ENCODE data around the gene EIF3I. TPM values are rescaled to one million over a fixed set of nuclear protein-coding genes. Genes with fewer than 3 reads are reported as not detected.

Gene EIF3I
- total and polyA plus RNA-seq, 7 experiments from 2014 or later: 82.6 to 189 (median 122) TPM

- peak overlapping the region; percentile 90 to 98 (median 97) for H3K4me3 Mint-ChIP-seq
- no peaks in the 10 kb centered on the region for H3K27me3 Mint-ChIP-seq
- peaks cover 23 to 32% of the 10 kb centered on the region in 2 donors for H3K4me1 ChIP-seq (ENCODE audit: control insufficient read depth in 2 of 2, insufficient read depth in 2 of 2, low read length in 2 of 2)
- ChIA-PET POLR2A (interaction anchor here (0.5 to 1.7 kb wide), 6 partner anchors 30 to 185 kb away, joined by 3 to 4 read pairs (median 3); partner anchors contain the start of genes HDAC1, LCK and MARCKSL1), CTCF (interaction anchor here (0.6 to 1.5 kb wide), 3 partner anchors 151 to 190 kb away, joined by 3 to 6 read pairs (median 4); no protein-coding TSS in a partner anchor)
- peaks cover 22 to 64% (median 45%) of the 10 kb centered on the region in 7 donors for H3K4me1 Mint-ChIP-seq
- peak overlapping the region; percentile 94 to 99 (median 98) for H3K27ac Mint-ChIP-seq
- ATAC-seq (no peak), DNase-seq (no peak)
- H3K27ac ChIP-seq (ENCODE audit: low read depth, low read length): peak overlapping the region; percentile 99
- peaks cover 0 to 30% (median 11%) of the 10 kb centered on the region in 5 donors for H3K36me3 Mint-ChIP-seq
- H3K9me3 Mint-ChIP-seq: no peaks in the 10 kb centered on the region
- no peaks in the 10 kb centered on the region for H3K27me3 ChIP-seq (ENCODE audit: control insufficient read depth in 2 of 2, insufficient read depth in 2 of 2, low read length in 2 of 2)
- H3K36me3 ChIP-seq (ENCODE audit: control insufficient read depth in 2 of 3, insufficient read depth in 3 of 3, low read length in 3 of 3): peaks cover 5 to 32% (median 11%) of the 10 kb centered on the region in 3 experiments
- peak overlapping the region; percentile 99 for H3K4me3 ChIP-seq (ENCODE audit: low read length)
- H3K9me3 ChIP-seq (ENCODE audit: control insufficient read depth in 2 of 3, low read length in 3 of 3): no peaks in the 10 kb centered on the region
- intact Hi-C loops (cut with micrococcal nuclease): no loop called here
Observed at GRCh38 chr1:32220746-32221580, 1.2 kb upstream of the EIF3I start.

GRCh38 chr1:32221581-32221979 lies 627 bp upstream of the EIF3I start:
- Mint-ChIP-seq H3K27me3 (no peaks in the 10 kb centered on the region), H3K36me3 (peaks cover 0 to 31% (median 11%) of the 10 kb centered on the region in 5 donors), H3K9me3 (no peaks in the 10 kb centered on the region), H3K4me1 (peaks cover 17 to 61% (median 39%) of the 10 kb centered on the region in 7 donors), H3K27ac (peak overlapping the region; percentile 94 to 99 (median 98)), H3K4me3 (peak overlapping the region; percentile 90 to 98 (median 97))
- Histone ChIP-seq H3K4me1 (ENCODE audit: control insufficient read depth in 2 of 2, insufficient read depth in 2 of 2, low read length in 2 of 2) (peaks cover 23 to 26% of the 10 kb centered on the region in 2 donors), H3K27ac (ENCODE audit: low read depth, low read length) (peak overlapping the region; percentile 99), H3K4me3 (ENCODE audit: low read length) (peak overlapping the region; percentile 99), H3K27me3 (ENCODE audit: control insufficient read depth in 2 of 2, insufficient read depth in 2 of 2, low read length in 2 of 2) (no peaks in the 10 kb centered on the region), H3K9me3 (ENCODE audit: control insufficient read depth in 2 of 3, low read length in 3 of 3) (no peaks in the 10 kb centered on the region), H3K36me3 (ENCODE audit: control insufficient read depth in 2 of 3, insufficient read depth in 3 of 3, low read length in 3 of 3) (peaks cover 5 to 37% (median 11%) of the 10 kb centered on the region in 3 experiments)
- ChIA-PET CTCF (interaction anchor here (0.6 to 1.5 kb wide), 3 partner anchors 151 to 190 kb away, joined by 3 to 6 read pairs (median 4); no protein-coding TSS in a partner anchor), POLR2A (interaction anchor here (0.5 to 2.4 kb wide), 7 partner anchors 16 to 185 kb away, joined by 3 to 5 read pairs (median 4); partner anchors contain the start of genes HDAC1, IQCC and LCK)
- ATAC-seq (no peak), DNase-seq (no peak)
- intact Hi-C loops (cut with micrococcal nuclease): no loop called here

GRCh38 chr1:32223683-32224082 lies 1.5 kb downstream of the EIF3I start:
- intact Hi-C loops (cut with micrococcal nuclease): loop anchor here (2.0 kb wide), 3 partner anchors 23 to 149 kb away; partner anchors contain the start of genes CCDC28B (in 1 of the 2) and LCK (in 1 of the 2)

GRCh38 chr1:32224285-32224684 lies 2.1 kb downstream of the EIF3I start:
- POLR2A ChIA-PET: interaction anchor here (0.7 to 2.3 kb wide), 4 partner anchors 16 to 112 kb away, joined by 3 to 10 read pairs (median 4); partner anchors contain the start of gene MARCKSL1
- Histone ChIP-seq H3K27ac (ENCODE audit: low read depth, low read length) (peak overlapping the region; percentile 99), H3K4me1 (ENCODE audit: control insufficient read depth in 2 of 2, insufficient read depth in 2 of 2, low read length in 2 of 2) (peaks cover 23 to 24% of the 10 kb centered on the region in 2 donors), H3K9me3 (ENCODE audit: control insufficient read depth in 2 of 3, low read length in 3 of 3) (no peaks in the 10 kb centered on the region), H3K36me3 (ENCODE audit: control insufficient read depth in 2 of 3, insufficient read depth in 3 of 3, low read length in 3 of 3) (peaks cover 12 to 47% (median 28%) of the 10 kb centered on the region in 3 experiments), H3K4me3 (ENCODE audit: low read length) (no peak overlapping the region), H3K27me3 (ENCODE audit: control insufficient read depth in 2 of 2, insufficient read depth in 2 of 2, low read length in 2 of 2) (no peaks in the 10 kb centered on the region)
- no peak for ATAC-seq
- Mint-ChIP-seq H3K4me1 (peaks cover 21 to 56% (median 43%) of the 10 kb centered on the region in 7 donors), H3K36me3 (peaks cover 8 to 42% (median 30%) of the 10 kb centered on the region in 5 donors), H3K9me3 (no peaks in the 10 kb centered on the region), H3K27ac (peak overlapping the region; percentile 52 to 99 (median 79)), H3K4me3 (peak overlapping the region; percentile 63 to 98 (median 96)), H3K27me3 (no peaks in the 10 kb centered on the region)
- intact Hi-C loops (cut with micrococcal nuclease): no loop called here
- no peak for DNase-seq
- CTCF ChIA-PET: no interaction called here

More at GRCh38 chr1:32223683-32224082, 1.5 kb downstream of the EIF3I start:
- no peaks in the 10 kb centered on the region for H3K27me3 ChIP-seq (ENCODE audit: control insufficient read depth in 2 of 2, insufficient read depth in 2 of 2, low read length in 2 of 2)
- ChIA-PET CTCF (interaction anchor here (1.3 kb wide), 1 partner anchor 17 kb away, joined by 6 read pairs; no protein-coding TSS in a partner anchor), POLR2A (interaction anchor here (0.6 to 2.4 kb wide), 9 partner anchors 15 to 170 kb away, joined by 3 to 10 read pairs (median 4); partner anchors contain the start of genes IQCC and MARCKSL1)
- H3K36me3 ChIP-seq (ENCODE audit: control insufficient read depth in 2 of 3, insufficient read depth in 3 of 3, low read length in 3 of 3): peaks cover 6 to 44% (median 24%) of the 10 kb centered on the region in 3 experiments
- peaks cover 23 to 24% of the 10 kb centered on the region in 2 donors for H3K4me1 ChIP-seq (ENCODE audit: control insufficient read depth in 2 of 2, insufficient read depth in 2 of 2, low read length in 2 of 2)
- peak overlapping the region; percentile 99 for H3K27ac ChIP-seq (ENCODE audit: low read depth, low read length)
- Mint-ChIP-seq H3K4me1 (peaks cover 21 to 56% (median 43%) of the 10 kb centered on the region in 7 donors), H3K9me3 (no peaks in the 10 kb centered on the region), H3K4me3 (peak overlapping the region; percentile 90 to 98 (median 97)), H3K27me3 (no peaks in the 10 kb centered on the region), H3K27ac (peak overlapping the region; percentile 52 to 99 (median 98)), H3K36me3 (peaks cover 7 to 37% (median 27%) of the 10 kb centered on the region in 5 donors)
- H3K9me3 ChIP-seq (ENCODE audit: control insufficient read depth in 2 of 3, low read length in 3 of 3): no peaks in the 10 kb centered on the region
- no peak overlapping the region for H3K4me3 ChIP-seq (ENCODE audit: low read length)
- ATAC-seq: no peak
- no peak for DNase-seq

GRCh38 chr1:32228771-32229170 lies 6.6 kb downstream of the EIF3I start:
- H3K4me3 ChIP-seq (ENCODE audit: low read length): no peak overlapping the region
- CTCF ChIA-PET: interaction anchor here (1.7 to 1.9 kb wide), 2 partner anchors 12 to 13 kb away, joined by 5 to 13 read pairs; no protein-coding TSS in a partner anchor
- no peak overlapping the region for H3K27ac ChIP-seq (ENCODE audit: low read depth, low read length)
- ATAC-seq (no peak), DNase-seq (no peak)
- peaks cover 15 to 72% (median 25%) of the 10 kb centered on the region in 3 experiments for H3K36me3 ChIP-seq (ENCODE audit: control insufficient read depth in 2 of 3, insufficient read depth in 3 of 3, low read length in 3 of 3)
- Mint-ChIP-seq H3K4me3 (no peak overlapping the region), H3K27me3 (no peaks in the 10 kb centered on the region), H3K36me3 (peaks cover 13 to 35% (median 30%) of the 10 kb centered on the region in 5 donors), H3K4me1 (peaks cover 6 to 22% (median 17%) of the 10 kb centered on the region in 7 donors), H3K9me3 (no peaks in the 10 kb centered on the region), H3K27ac (peak overlapping the region in 5 of 9 donors; percentile 14 to 73 (median 36))
- H3K4me1 ChIP-seq (ENCODE audit: control insufficient read depth in 2 of 2, insufficient read depth in 2 of 2, low read length in 2 of 2): peaks cover 4 to 5% of the 10 kb centered on the region in 2 donors
- intact Hi-C loops (cut with micrococcal nuclease): no loop called here
- no peaks in the 10 kb centered on the region for H3K9me3 ChIP-seq (ENCODE audit: control insufficient read depth in 2 of 3, low read length in 3 of 3)
- no peaks in the 10 kb centered on the region for H3K27me3 ChIP-seq (ENCODE audit: control insufficient read depth in 2 of 2, insufficient read depth in 2 of 2, low read length in 2 of 2)
- POLR2A ChIA-PET: interaction anchor here (1.1 to 2.1 kb wide), 3 partner anchors 13 to 108 kb away, joined by 3 to 15 read pairs (median 6); partner anchors contain the start of gene MARCKSL1

- no peaks in the 10 kb centered on the region for H3K27me3 ChIP-seq (ENCODE audit: control insufficient read depth in 2 of 2, insufficient read depth in 2 of 2, low read length in 2 of 2)
- Mint-ChIP-seq H3K4me1 (peaks cover 0 to 14% (median 8%) of the 10 kb centered on the region in 7 donors), H3K27ac (peak overlapping the region in 3 of 9 donors; percentile 56 to 68 (median 67)), H3K9me3 (no peaks in the 10 kb centered on the region), H3K27me3 (no peaks in the 10 kb centered on the region), H3K4me3 (no peak overlapping the region), H3K36me3 (peaks cover 13 to 21% (median 18%) of the 10 kb centered on the region in 5 donors)
- ChIA-PET CTCF (no interaction called here), POLR2A (interaction anchor here (0.7 to 1.1 kb wide), 2 partner anchors 9 to 19 kb away, joined by 4 to 5 read pairs; partner anchors contain the start of gene LCK)
- H3K36me3 ChIP-seq (ENCODE audit: control insufficient read depth in 2 of 3, insufficient read depth in 3 of 3, low read length in 3 of 3): peaks cover 10 to 50% (median 17%) of the 10 kb centered on the region in 3 experiments
- no peaks in the 10 kb centered on the region for H3K9me3 ChIP-seq (ENCODE audit: control insufficient read depth in 2 of 3, low read length in 3 of 3)
- H3K27ac ChIP-seq (ENCODE audit: low read depth, low read length): no peak overlapping the region
- DNase-seq (no peak), ATAC-seq (no peak)
- intact Hi-C loops (cut with micrococcal nuclease): no loop called here
- no peak overlapping the region for H3K4me3 ChIP-seq (ENCODE audit: low read length)
- no peaks in the 10 kb centered on the region for H3K4me1 ChIP-seq (ENCODE audit: control insufficient read depth in 2 of 2, insufficient read depth in 2 of 2, low read length in 2 of 2)
Observed at GRCh38 chr1:32231843-32232432, 9.7 kb downstream of the EIF3I start.

Data from naive thymus-derived CD4-positive, alpha-beta T cell (primary cell).